GM19023 (cell line): ENCODE measurements around the gene CNNM3.

Experiments used
- ATAC-seq: cut with Tn5 transposase; IDR thresholded peaks from one replicate; pipeline ENCODE4 v1.9.1; 2021; ENCODE audit warnings: mild to moderate bottlenecking, moderate library complexity; ENCODE audit not compliant: unreplicated experiment

CNNM3 gene

DNA sequence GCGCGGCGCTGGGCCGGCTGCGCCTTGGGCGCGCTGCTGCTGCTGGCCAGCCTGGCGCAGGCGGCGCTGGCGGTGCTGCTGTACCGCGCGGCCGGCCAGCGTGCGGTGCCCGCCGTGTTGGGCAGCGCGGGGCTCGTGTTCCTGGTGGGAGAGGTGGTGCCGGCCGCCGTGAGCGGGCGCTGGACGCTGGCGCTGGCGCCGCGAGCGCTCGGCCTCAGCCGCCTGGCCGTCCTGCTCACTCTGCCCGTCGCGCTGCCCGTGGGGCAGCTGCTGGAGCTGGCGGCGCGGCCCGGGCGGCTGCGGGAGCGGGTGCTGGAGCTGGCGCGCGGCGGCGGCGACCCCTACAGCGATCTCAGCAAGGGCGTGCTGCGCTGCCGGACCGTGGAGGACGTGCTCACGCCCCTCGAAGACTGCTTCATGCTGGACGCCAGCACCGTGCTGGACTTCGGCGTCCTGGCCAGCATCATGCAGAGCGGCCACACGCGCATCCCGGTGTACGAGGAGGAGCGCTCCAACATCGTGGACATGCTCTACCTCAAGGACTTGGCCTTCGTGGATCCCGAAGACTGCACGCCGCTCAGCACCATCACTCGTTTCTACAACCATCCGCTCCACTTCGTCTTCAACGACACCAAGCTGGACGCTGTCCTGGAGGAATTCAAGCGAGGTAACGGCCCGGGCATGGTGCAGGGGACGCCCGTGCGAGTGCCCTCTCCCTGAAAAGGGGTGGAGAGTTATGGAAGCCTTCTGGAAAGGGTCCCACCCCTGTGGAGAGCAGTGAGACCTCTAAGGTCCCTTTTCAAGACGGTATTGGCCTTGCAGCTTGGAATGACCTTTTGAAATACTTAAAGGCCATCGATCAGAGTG is 1.0 kb downstream of the CNNM3 start:
- ATAC-seq: no peak

DNA sequence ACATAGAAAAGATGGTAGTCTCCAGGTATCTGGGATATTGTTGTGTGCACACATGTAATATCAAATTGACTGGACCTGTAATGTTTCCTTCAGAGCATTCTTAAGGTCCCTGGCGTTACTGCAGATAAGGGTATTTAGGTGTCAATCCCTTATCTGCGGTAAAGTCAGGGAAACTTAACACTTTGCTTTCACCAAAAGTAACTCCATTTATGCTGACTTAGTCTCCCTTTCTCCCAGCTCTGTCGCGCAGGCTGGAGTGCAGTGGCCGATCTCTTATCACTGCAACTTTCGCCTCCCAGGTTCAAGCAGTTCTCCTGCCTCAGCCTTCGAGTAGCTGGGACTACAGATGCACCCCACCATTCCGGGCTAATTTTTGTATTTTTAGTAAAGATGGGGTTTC is 1.8 kb downstream of the CNNM3 start:
- ATAC-seq: no peak

DNA sequence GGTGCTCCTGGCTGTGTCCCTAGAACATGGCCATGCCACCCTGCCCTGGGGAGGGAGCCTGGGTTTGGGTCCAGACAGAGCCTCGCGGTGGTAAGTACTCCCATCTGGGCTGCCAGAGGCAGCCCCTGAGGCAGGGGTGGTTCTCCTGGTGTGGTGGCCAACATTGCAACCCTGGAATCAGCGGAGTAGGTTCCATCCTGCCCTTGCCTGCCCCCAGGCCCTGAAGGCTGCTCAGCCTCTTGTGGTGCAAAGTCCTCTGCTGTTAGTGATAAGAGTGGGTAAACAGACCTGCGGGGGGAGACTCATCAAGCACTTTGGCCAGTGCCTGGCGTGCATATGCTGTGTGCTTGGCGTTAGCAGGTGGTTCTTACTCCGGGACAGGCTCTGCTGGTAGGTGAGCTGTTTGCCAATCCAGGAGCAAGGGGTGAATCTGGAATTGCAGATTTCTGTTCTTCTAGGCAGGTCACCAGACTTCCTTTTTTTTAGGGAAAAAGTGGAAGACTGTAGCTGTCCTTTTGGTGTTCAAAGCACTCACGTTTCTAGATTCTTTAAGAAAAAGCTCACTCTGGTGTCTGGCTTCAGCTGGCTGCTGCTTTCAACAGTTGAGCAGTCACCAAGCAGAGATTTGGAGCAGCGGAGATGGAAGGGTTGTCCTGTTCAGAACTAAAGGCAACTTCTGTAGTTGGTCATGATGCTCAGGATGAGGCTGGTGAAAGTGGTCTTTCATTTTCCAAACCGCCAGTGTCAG is 3.2 kb downstream of the CNNM3 start:
- no peak for ATAC-seq

DNA sequence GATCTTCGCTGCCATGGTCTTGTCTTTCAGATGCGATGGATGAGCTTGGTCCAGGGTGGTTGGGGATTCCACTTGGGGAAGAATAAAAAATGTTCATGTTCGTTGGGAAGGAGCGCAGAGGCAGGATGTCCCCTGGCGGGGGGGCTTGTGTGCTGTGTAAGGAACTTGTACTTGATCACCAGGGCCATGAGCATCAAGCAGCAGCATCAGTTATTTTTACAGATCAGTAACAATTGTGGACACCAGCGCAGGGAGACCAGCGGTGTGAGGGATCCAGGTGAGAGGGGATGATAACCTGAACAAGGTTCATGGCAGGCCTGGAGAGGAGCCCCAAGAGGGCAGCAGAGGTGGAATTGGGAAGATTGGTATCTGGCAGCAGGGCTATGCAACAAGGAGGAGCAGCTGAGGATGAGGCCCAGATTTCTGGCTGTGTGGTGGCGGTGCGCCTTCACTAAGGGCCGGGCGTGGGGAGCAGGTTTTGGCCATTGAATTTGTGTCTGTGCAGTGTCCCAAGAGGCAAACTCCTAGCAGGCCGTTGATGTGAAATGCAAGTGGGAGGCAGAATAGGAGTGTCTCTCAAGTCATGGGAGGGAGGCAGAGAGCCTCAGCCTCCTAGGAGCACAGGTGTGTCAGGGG is 3.9 kb downstream of the CNNM3 start:
- no peak for ATAC-seq

DNA sequence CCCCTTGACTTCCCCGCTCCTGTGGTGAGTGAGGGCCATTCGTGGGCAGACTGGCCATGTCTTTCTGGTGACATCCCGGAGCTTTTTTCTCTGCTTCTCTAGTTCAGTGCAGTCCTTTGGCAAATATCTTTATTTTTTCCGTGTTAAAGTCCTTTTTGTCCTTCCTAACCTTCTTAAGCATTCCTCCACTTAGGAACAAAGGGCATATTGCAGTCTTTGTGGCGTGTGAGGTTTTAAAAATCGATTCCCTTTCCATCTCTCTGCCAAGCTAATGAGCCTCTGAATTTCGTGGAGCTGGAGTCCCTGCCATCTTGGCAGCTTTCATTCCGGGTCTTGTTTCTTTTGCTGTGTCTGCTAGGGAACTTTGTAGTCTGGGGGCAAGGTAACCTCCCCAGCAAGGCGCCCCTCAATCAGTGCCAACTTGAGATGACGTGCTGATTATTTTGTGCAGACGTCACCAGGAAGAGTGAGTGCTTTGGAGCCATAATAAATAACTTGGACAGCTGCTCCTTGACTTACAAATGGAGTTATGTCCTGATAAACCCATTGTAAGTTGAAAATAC is 5.1 kb downstream of the CNNM3 start:
- no peak for ATAC-seq

DNA sequence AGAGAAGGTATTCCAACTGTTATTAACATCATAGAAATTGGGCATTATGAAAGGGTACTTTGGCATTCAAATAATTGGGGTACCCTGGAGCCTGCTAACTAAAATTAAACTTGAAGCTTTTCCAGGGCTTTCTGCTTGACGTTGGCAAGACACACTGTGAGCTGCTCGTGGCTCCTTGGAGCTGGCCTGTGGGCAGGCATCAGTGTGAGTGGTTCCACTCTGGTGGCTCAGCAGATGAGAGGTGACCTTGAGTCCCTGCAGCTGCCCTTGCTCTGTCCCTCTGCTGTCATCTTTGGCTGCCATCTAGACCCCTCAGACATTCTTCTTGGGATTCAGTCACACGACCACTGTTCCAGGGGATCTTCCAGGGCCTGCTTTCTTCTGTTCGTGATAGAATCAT is 6.7 kb downstream of the CNNM3 start:
- ATAC-seq: no peak

DNA sequence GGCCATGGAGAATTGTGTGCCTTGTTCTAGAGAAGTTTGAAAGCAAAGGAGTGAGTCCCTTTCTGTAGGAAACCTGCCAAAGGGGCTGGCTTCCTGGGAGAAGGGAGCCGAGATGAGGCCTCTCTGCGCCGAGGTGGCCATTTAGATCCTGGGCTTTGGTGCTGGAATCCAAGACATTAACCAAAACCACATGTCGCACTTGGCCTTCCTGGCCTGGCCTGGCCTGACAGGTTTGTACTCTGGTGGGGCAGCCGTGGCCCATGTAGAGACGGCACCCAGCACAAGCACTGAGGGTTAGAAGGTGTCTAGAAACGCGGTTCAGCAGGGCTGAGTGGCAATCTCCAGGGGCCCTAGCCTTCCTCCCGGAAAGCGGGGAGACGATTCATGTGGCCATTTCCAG is 7.1 kb downstream of the CNNM3 start:
- ATAC-seq: no peak

DNA sequence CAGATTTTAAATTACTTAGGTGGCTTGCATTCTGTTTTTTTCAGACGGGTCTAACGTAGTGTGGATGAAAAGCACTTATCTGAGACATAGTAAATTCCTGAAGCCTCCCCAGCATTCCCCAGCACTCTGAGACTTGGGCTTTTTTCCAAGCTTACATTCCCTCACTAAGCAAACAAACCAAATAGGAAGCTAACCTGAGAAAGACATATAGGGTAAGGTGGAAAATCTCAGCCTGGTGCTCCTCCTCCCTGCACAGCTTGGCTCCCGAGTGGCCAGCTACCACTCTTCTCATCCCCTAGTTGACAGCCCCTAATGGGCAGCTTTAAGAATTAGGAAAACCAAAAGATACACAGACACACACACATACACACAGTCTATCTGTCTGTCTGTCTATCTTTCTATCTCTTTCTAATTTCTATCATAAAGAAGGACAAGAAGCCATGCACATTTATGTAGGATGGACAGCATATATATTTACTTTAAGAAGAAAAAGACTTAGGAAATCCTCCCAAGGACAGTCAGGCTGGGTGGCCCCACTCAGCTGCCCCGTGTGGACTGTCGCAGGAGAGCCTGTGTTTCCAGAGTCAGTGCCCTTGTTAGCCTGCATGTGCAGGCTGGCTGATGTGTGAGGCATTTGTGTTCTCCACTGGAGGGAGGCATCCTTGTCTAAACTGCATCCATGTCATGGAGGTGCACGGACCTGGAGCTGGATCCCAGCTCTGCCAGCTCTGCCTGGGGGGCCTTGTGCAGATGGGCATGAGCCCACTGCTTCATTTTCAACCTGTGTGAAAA is 8.2 kb downstream of the CNNM3 start:
- no peak for ATAC-seq

DNA sequence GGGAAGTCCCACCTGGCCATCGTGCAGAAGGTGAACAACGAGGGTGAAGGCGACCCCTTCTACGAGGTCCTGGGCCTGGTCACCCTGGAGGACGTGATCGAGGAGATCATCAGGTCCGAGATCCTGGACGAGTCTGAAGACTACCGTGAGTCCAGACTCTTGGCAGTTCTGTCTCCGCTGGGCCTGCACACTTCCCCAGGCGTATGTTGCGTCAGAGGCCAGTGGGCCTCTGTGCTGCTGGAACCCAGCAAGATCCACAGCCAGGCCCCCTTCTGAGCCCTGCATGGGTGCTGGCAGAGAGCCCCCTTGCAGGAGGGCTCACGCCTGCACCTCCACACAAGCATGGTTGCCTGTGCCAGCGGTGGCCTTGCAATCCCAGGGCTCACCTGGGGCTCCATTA is 9.0 kb downstream of the CNNM3 start:
- ATAC-seq: no peak

DNA sequence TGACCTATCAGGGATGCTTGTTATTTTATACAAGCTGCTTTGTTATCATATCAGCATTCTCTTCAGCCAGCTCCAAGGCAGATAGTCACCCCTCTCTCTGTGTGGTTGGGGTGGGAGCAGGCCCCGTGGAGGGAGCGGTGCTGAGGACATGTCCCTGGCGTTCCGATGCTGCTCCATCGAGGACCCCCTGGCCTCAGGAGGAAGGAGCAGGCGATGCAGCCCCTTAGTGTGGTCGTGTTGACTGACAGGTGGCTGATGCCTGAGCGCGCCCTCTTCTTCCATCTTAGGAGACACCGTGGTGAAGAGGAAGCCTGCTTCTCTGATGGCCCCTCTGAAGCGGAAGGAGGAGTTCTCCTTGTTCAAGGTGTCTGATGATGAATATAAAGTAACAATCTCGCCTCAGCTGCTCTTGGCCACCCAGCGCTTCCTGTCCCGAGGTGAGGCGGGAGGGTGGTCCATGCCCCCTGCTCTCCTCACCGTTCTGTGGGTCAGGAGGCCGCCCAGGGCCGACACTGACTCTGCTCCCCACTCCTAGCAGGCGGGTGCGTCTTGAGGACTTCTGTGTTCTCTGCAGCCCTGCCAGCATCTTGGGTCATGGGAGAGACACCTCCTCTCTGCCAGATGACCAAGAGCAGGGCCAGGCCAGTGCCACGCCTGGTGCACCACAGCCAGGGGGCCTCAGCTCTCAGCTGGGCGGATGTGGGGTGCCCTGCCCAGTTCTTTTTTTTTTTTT is 10.6 kb downstream of the CNNM3 start:
- ATAC-seq: no peak

DNA sequence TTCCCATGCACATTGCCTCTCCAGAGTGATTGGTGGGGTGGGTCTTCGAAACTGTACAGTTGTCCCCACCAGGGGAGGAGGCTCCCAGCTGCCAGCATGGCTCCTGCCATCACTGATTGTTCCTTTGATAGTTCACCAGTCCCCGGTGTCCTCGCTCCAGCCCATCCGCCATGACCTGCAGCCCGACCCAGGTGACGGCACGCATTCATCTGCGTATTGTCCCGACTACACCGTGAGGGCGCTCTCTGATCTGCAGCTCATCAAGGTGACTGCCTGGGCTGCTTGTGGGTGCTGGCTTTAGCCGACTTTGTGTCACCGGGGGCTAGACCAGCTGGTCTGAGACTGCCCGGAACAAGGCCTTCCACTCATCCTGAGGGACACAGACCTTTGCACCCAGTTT is 12.4 kb downstream of the CNNM3 start:
- no peak for ATAC-seq

DNA sequence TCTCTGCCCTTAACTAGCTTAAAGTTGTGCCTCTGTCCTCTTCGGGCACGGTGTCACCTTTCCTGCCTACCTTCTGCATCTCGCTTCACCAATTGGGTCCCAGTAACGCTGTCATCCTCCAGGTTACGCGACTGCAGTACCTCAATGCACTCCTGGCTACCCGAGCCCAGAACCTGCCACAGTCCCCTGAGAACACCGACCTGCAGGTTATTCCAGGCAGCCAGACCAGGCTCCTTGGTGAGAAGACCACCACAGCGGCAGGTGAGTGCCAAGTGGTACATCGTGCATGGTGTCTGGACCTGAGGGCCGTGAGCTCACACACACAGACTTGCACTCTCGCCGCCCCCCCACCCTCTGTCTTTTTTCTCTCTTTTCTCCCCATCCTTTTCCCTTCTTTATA is 12.8 kb downstream of the CNNM3 start:
- no peak for ATAC-seq

DNA sequence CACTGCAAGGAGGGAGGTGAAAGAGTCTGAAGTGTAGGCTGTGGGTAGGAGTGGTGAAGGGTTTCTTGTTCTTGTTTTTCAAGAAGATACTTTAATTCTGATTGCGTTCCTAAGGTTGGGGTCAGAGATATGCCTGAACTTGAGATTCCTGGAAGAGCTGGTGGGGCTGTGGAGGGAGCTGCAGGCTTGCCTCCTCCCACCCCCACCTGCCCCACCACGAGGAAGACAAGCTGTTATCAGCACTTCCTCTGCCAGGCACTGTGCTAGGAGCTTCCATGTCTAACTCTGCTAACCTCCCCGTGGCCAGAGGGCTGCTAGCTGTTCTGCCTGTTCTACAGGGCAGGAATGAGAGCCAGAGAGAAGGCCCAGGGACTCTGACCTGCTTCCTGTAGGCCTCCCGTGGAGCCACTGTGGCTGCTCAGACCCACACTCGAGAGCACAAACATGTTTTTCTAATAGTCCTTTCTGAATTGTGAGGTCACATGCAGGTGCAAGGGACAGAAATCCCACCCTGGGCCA is 14.0 kb downstream of the CNNM3 start:
- ATAC-seq: no peak

DNA sequence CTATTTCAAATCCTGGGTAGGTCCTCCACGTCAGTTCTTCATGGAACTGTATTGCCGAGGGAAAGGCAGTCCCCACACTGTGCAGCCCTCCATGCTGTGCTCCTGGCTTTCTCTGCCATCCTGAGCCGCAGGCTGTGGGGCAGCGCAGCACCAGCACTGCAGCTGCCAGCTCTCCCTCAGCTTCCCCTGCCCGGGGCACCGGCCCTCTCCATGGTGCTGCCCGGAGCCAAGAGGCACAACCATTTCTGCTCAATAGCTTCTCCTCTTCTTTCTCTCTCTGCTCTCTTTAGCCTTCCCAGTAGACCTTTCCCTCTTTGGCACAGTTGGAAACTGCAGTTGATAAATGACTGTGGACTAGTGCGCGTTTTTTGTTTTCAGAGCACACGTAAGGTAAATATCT is 15.6 kb downstream of the CNNM3 start:
- ATAC-seq: no peak

DNA sequence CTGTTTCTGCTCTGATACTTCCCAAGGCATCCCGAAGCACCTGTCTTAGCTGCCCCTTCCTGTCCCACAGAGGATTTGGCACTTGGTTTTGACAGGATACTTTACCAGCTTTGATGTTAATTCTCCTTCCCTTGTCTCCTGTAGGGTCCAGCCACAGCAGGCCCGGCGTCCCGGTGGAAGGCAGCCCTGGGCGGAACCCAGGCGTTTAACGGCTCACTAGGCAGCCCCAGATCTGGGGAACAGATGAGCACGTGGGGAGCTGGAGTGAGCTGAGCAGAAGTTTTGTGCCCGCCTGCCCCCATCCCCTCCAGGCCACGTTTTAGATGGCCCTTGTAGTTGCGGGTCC is 16.3 kb downstream of the CNNM3 start:
- no peak for ATAC-seq

DNA sequence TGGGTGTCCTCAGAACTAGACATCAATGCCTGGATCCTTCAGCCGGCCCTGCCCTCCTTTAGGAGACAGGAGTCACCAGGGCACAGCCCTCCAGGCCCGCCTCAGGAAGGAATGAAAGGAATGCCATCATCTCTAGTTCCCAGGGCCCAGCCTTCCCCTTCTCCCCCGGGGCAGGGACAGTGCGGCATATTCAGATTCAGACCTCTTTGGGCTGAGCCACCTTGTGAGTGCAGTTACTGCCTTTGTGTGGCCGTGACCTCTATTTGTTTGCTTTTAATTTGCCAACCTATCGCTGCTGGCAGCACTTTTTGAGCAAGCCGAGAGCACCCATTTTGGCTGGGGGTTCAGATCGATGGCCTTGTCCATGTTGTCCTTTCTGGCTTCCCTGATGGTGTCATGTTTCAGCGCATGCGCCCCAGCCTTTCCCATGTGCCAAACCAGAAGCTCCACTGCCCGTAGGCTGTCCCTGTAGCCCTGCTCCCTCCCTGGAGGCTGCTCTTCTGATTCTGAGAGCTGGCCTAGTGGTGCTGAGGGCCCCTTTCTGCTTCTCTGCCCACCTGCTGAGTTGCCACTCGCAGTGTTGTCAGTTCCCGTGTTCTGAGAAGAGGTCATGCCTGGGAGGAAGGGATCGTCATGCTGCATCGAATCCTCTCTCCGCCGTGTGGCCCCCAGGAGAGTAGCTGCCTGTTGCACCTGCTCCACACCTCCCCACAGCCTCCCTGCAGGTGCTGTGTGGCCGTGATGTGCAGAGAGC is 16.9 kb downstream of the CNNM3 start:
- ATAC-seq: no peak

DNA sequence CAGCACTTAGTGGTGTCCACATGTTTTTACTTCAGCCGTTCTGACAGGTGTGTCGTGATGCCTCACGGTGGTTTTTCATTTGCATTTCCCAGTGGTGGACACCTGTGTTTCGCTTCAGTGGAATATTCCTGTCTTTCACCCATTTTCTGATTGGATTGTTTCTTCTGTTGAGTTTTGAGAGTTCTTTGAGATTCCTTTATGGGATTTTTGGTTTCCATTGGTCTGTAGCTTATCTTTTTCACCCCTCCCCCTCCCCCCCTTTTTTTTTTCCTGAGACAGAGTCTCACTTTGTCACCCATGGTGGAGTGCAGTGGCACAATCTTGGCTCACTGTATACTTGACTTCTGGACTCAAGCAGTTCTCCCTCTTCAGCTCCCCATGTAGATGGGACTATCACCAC is 19.8 kb downstream of the CNNM3 start:
- no peak for ATAC-seq

DNA sequence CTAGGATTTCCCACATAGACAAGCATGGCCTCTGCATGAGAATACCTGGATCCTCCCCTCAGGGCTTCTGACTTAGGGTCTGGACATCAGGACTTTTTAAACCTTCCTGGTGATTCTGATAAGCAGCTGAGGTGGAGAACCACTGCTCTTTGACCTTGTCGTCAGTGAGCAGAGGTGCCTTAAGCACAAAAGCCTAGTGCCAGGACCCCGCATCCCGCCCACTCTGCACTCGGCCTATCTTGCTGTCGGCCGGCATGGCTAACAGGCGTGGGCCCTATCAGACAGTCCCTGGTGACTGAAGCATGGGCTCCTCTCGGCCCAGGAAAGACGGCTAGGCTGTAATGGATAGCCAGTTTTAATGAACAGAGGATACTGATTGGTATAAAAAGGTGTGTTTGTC is 21.5 kb downstream of the CNNM3 start:
- ATAC-seq: no peak
